ENCODE measurements around the gene CNKSR1.
A peak's percentile ranks its signal among the peaks of the same experiment; 100 is the strongest.

Gene CNKSR1

GRCh38 chr1:26161415-26162219 lies 15.7 kb upstream of the CNKSR1 start:
- no peak for DNase-seq

GRCh38 chr1:26162220-26162709 lies 15.0 kb upstream of the CNKSR1 start:
- DNase-seq: no peak

GRCh38 chr1:26163684-26164035 lies 13.6 kb upstream of the CNKSR1 start:
- no peak for DNase-seq

GRCh38 chr1:26164036-26164860 lies 13.0 kb upstream of the CNKSR1 start:
- no peak for DNase-seq

DNA sequence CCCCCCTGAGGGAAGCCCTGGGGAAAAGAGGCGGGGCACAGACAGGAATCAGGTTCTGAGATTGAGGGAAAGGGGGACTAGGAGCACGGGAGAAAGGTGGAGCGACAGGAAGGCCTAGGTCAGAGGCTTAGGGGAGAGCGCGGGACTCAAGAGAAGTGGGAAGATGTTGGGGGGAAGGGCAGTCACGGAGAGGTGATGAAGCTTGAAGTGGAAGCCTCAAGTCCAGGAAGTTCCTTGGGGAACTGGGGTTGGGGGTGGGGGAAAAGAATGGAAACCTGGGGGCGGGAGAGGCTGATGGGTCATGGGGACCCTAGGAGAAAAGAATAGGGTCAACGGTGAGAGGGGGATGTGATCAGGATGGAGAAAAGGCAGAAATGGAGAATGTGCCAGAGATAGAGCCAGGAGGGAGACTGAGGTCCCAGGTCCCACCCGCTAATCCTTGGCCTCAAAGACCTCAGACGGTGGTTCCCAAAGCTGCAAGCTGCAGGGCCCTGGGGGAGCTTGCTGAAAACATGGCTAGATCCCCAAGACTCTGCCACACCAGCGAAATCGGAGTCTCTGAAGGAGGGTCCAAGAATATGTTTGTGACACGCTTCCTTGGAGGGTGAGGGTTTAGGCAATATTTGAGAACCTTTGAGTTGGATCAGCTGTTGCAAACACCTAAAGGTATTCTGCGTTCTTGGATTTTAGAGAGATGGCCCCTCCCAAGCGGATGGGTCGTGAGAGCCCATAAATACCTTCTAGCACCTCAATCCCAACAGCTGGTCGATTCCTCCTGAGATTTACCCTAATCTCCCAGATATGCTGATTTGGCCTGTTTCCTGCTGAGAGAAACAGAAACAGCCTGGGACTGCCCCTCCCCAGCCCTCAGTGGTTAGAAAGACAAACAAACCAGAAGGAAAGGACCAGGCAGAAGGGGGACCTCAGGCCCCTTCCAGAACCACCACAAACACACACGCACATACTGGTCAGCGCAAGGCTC lies 12.1 kb upstream of the CNKSR1 start:
- no peak for DNase-seq

- DNase-seq: no peak
These were observed 10.5 kb upstream of the CNKSR1 start for GRCh38 chr1:26166719-26167281.

- no peak for DNase-seq
These were observed 8.7 kb upstream of the CNKSR1 start, which contains the start of gene C1orf232 for GRCh38 chr1:26168410-26169197. TSS of gene C1orf232 (minus strand) at chr1:26168963. CDS start at chr1:26168499, 464 bp downstream.

DNA sequence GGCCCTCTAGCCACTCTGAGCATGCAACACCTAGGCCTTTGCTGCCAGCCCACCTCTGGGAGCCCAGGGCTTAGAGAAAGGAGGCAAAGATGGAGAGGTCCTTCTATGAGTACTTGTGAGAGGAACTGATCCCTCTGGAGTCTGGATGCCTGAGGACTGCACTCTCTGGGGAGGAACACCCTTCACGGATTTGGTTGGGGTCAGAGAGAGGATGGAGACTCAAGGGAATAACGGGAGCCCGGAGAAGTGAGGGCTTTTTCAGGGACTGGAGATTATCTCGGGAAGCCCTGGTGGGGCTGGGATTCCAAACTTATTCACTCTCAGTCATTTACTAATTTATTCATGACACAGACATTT lies 8.1 kb upstream of the CNKSR1 start:
- no peak for DNase-seq

DNA sequence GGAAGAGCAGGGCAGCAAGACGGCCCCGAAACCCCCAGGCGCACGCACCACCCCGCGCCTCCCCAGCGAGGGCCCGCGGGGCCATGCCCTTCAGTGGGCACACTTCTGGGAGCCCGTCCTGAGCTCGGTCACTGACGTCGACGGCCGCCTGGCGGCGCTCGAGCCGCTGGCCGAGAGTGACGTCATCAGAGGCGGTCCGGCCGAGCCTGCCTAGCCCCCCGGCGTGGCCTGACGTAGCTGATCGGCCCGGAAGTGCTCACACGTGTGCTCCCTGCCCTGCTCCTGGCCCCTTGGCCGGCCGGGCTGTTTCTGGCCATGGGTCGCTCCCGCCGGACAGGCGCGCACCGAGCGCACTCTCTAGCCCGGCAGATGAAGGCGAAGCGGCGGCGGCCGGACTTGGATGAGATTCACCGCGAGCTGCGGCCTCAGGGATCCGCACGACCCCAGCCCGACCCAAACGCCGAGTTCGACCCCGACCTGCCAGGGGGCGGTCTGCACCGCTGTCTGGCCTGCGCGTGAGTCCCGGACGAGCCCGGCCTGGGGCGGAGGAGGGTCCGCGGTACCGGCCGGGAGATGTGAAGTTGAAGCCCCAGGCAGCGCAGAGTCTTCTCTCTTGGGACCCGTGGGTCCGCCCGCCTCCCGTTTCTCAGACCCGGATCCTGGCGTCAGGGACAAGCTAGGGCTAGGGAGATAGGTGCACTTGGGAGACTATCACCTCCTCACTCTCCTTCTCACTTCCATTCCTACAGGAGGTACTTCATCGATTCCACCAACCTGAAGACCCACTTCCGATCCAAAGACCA lies 7.4 kb upstream of the CNKSR1 start, which contains the start of gene ZNF593:
Gene ZNF593 (plus strand): TSS at position 240 of the 803 bp plus-strand sequence. CDS start 76 bp downstream, at position 316.
- peak; percentile 76 for DNase-seq

- no peak for DNase-seq
These were observed 6.8 kb upstream of the CNKSR1 start for GRCh38 chr1:26170472-26170821.

DNA sequence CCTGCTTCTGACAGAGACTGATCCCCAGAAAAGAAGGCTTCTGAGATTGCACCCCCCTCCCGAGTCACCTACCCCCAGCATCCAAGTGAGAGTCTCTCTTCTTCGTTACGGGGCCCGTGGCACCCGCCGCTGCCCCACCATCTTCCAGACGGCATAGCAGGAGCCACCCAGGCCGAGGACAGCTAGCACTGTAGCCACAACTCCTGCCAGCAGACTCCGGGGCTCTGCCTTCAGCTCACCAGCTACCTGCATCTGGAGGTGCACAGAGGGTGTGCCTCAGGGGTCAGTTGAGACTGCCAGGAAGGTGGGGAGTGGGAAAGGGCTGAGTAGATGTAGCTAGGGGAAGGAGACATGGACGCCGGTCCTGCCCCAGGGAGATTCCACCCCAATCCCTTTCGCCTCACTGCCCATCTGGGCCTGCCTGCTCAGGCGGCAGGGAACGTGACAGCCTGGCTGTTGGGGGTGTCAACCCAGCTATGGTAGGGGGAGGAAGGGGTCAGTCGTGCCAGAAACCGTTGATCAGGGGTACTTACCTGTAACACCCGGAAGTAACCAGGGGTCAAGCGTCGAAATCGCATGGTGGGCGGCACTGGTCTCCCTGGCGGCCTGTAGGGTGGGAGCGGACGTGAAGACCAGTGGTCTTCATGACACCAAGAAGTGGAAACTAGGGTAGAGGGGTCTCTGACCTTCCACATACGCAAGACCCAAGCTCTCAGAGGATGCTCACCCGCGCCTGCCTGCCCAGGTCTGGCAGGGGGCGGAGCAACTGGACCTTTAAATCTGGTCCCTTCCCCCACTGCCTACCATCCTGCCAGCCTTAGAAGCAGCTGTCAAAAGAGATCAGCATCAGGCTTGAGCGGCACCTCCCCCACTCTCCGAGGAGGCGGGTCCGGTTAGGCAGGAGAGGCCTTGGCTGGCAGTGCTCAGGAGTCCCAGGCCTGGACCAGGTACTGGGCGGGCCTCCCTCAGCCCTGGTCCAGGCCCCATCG lies 5.9 kb upstream of the CNKSR1 start, which contains the start of gene ZNF593OS:
Gene ZNF593OS (minus strand): TSS at position 749 of the 989 bp plus-strand sequence. CDS start 171 bp downstream, at position 578.
- DNase-seq: no peak

GRCh38 chr1:26175346-26175745 lies 1.9 kb upstream of the CNKSR1 start:
- no peak for DNase-seq

- DNase-seq: no peak
These were observed 2.8 kb downstream of the CNKSR1 start for GRCh38 chr1:26180010-26180506.

- no peak for DNase-seq
These were observed 4.5 kb downstream of the CNKSR1 start for GRCh38 chr1:26181586-26182382.

- no peak for DNase-seq
These were observed 5.0 kb downstream of the CNKSR1 start for GRCh38 chr1:26182383-26182696.

DNA sequence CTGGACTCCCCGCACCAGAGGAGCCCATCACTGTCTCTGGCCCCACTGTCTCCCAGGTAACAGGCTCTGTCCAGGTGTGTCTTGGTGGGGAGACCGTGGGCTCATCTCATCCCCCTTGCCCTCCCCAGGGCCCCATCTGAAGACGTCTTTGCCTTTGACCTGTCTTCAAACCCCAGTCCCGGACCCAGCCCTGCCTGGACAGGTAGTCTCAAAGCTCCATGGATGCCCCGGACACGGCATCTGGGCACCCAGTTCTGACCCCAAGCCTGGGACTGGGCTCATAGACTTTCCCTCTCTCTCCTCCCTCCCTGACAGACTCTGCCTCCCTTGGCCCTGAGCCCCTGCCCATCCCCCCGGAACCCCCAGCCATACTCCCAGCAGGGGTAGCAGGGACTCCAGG lies 6.8 kb downstream of the CNKSR1 start:
- DNase-seq: no peak

DNA sequence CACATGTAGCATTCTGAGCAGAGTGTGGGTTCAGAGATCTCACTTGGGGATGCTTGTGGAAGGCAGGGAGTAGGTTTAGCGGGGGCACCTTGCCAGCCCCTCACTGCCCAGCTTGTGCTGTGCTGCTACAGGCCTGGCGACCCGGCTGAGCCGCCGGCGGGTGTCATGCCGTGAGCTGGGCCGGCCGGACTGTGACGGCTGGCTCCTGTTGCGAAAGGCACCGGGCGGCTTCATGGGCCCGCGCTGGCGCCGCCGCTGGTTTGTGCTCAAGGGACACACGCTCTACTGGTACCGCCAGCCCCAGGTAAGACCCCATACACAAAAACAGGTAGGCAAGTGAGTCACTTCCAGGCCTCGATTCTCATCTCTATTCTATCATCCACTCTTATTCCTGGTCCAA lies 7.6 kb downstream of the CNKSR1 start:
- DNase-seq: no peak

GRCh38 chr1:26187882-26188281 lies 10.6 kb downstream of the CNKSR1 start:
- no peak for DNase-seq
